Fibroblast of villous mesenchyme (primary cell): Measurements from ENCODE around the gene INPP4B. TPM values are rescaled to one million over a fixed set of nuclear protein-coding genes. Genes with fewer than 3 reads are reported as not detected.
A peak's percentile ranks its signal among the peaks of the same experiment; 100 is the strongest.

Experiments
- DNase-seq: peaks from one replicate; pipeline ENCODE4 v3.0.0-alpha.2; 2010; ENCODE audit warnings: low read depth
- H3K4me3 ChIP-seq: 2 replicates; pipeline ENCODE4 v1.5.1; 2011; ENCODE audit warnings: low read depth, mild to moderate bottlenecking, low read length
- CTCF ChIP-seq: IDR thresholded peaks from 2 replicates; pipeline ENCODE4 v1.5.1; 2012; ENCODE audit warnings: low read depth, mild to moderate bottlenecking, low read length; ENCODE audit not compliant: insufficient read depth
- total RNA-seq: library from RNA; depleted of rRNA; stranded (reverse); fragments of >200 nt; gene quantifications from 2 replicates; pipeline ENCODE4 v1.2.3, GENCODE V29; 2012

The INPP4B gene
- total RNA-seq, 1 donor = 64.3 TPM

GRCh38 chr4:142850478-142850877, 4.4 kb upstream of the INPP4B start:
- no peak overlapping the region for H3K4me3 ChIP-seq
- TF ChIP-seq CTCF = peak; percentile 28
- no peak for DNase-seq

- H3K4me3 ChIP-seq = peak overlapping the region; percentile 62
- peak; percentile 36 for TF ChIP-seq CTCF
- peak; percentile 16 for DNase-seq
Observed at GRCh38 chr4:142846729-142847596, 862 bp upstream of the INPP4B start.

- TF ChIP-seq CTCF = no peak
- H3K4me3 ChIP-seq = peak overlapping the region; percentile 62
- DNase-seq = peak; percentile 25
Observed at GRCh38 chr4:142845293-142846107, 601 bp downstream of the INPP4B start.

- H3K4me3 ChIP-seq = peak overlapping the region; percentile 62
- DNase-seq = peak; percentile 46
- TF ChIP-seq CTCF = no peak
Observed at GRCh38 chr4:142844782-142845181, 1.3 kb downstream of the INPP4B start.

GRCh38 chr4:142840516-142841123, 5.5 kb downstream of the INPP4B start:
- peak; percentile 65 for DNase-seq
- no peak overlapping the region for H3K4me3 ChIP-seq
- TF ChIP-seq CTCF = peak; percentile 56

GRCh38 chr4:142838778-142839177, 7.3 kb downstream of the INPP4B start:
- no peak overlapping the region for H3K4me3 ChIP-seq
- DNase-seq = no peak
- no peak for TF ChIP-seq CTCF
